Loucy (cell line): Measurements from ENCODE around the gene ATP13A5.

Experiments
- CTCF ChIP-seq: fragments of 200-600 bp; sonication (generic); conservative IDR thresholded peaks from 2 replicates; pipeline ENCODE4 v1.5.1; 2014; ENCODE audit warnings: mild to moderate bottlenecking, antibody characterized with exemption, low read length
- EZH2phosphoT487 ChIP-seq: fragments of 200-600 bp; IDR thresholded peaks from 2 replicates; pipeline ENCODE4 v1.6.1; 2018; ENCODE audit warnings: antibody characterized with exemption, mild to moderate bottlenecking, moderate library complexity, borderline replicate concordance

GRCh38 chr3:193350744-193351143 is 27.8 kb downstream of the ATP13A5 start:
- TF ChIP-seq CTCF (no peak), EZH2phosphoT487 (no peak)
